Measurements from ENCODE around the gene LRP3.

DNA sequence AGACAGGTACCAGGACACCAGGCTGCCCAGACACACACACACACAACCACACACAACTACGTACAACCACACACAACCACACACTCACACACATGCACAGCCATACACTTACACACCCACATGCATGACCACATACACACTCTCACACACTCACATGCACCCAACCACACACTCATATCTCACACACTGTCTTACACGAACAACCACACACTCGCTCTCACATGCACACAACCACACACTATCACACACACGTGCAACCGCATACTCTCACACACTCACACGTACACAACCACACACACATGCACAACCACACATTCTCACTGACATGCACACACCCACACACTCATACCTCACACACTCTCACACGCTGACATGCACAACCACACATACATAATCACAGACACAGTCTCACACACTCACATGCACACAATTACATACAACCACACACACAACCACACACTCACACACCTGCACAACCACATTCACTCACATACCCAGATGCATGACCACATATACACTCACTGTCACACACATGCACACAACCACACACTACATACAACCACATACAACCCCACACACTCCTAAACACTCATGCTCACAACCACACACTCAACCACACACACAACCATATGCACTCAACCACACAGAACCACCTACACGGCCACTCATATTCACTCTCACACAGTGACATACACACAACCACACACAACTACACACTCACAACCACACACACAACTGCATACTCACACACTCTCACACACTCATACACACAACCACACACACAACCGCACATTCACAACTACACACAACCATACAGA lies 39.1 kb downstream of the LRP3 start:
- TF ChIP-seq, protein P1, sequence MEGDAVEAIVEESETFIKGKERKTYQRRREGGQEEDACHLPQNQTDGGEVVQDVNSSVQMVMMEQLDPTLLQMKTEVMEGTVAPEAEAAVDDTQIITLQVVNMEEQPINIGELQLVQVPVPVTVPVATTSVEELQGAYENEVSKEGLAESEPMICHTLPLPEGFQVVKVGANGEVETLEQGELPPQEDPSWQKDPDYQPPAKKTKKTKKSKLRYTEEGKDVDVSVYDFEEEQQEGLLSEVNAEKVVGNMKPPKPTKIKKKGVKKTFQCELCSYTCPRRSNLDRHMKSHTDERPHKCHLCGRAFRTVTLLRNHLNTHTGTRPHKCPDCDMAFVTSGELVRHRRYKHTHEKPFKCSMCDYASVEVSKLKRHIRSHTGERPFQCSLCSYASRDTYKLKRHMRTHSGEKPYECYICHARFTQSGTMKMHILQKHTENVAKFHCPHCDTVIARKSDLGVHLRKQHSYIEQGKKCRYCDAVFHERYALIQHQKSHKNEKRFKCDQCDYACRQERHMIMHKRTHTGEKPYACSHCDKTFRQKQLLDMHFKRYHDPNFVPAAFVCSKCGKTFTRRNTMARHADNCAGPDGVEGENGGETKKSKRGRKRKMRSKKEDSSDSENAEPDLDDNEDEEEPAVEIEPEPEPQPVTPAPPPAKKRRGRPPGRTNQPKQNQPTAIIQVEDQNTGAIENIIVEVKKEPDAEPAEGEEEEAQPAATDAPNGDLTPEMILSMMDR (IDR thresholded peaks at IDR 0.05; ENCODE audit: low read depth, low read length), result no peak
- TF ChIP-seq POLR2A (IDR thresholded peaks at IDR 0.05; ENCODE audit: extremely low read depth, insufficient read length), result no peak
- TF ChIP-seq, protein P2, sequence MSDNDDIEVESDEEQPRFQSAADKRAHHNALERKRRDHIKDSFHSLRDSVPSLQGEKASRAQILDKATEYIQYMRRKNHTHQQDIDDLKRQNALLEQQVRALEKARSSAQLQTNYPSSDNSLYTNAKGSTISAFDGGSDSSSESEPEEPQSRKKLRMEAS (IDR thresholded peaks at IDR 0.05; ENCODE audit: low read depth, low read length), result no peak
- TF ChIP-seq MYC (IDR thresholded peaks at IDR 0.05; ENCODE audit: low read depth, low read length), result no peak
